HepG2 (cell line): ENCODE results near the gene IGFN1. TPM values are rescaled to one million over a fixed set of nuclear protein-coding genes. Genes with fewer than 3 reads are reported as not detected.

Experiments used
- ATAC-seq: fragments of 200-7000 bp; cut with Tn5 transposase; 3 replicates; pipeline ENCODE4 v1.9.1; 2020; ENCODE audit warnings: mild to moderate bottlenecking, moderate library complexity
- BruUV-seq: library from RNA; stranded (reverse); fragments of 400-500 nt; replicated peaks from 2 replicates; lab custom pipeline; 2021; lab: Mats Ljungman, UMichigan
- CTCF ChIA-PET: fragments of 300-600 bp; formaldehyde crosslinking; extraction: SDS; loops from one replicate; lab custom pipeline; 2021; ENCODE audit warnings: low total read pairs, inconsistent platforms, low intra/inter-chr PET ratio; lab: Yijun Ruan, JAX
- POLR2A ChIA-PET: fragments of 350-600 bp; sonication (Branson Sonifier 250); formaldehyde crosslinking; loops from one replicate; lab custom pipeline; 2020; ENCODE audit warnings: antibody characterized with exemption, inconsistent platforms; lab: Yijun Ruan, JAX
- DNase-seq: peaks from one replicate; pipeline ENCODE4 v3.0.0-alpha.2; 2015; ENCODE audit warnings: low spot score
- FAIRE-seq: peaks from 3 replicates; lab custom pipeline; 2011; peaks lifted over from hg19 to GRCh38; lab: Jason Lieb, UNC
- H2AFZ ChIP-seq: one replicate; pipeline ENCODE4 v1.6.1; 2011; ENCODE audit warnings: low read length, inconsistent platforms
- H3K27ac ChIP-seq: fragments of 300-600 bp; 3 replicates; pipeline ENCODE4 v1.8.0; 2011; ENCODE audit warnings: mixed run types, mild to moderate bottlenecking, mixed read lengths, low read length, inconsistent platforms; ENCODE audit not compliant: insufficient read depth; ENCODE audit errors: extremely low read length
- H3K27me3 ChIP-seq, 2 experiments: fragments of 200-600 bp in 1 of 2; 2 replicates in 1 of 2; 3 replicates in 1 of 2; pipeline versions ENCODE4 v1.6.0 to v1.8.0; 2011; ENCODE audit warnings: low read length in 2 of 2, mild to moderate bottlenecking in 2 of 2, moderate library complexity in 2 of 2, inconsistent platforms in 1 of 2; ENCODE audit not compliant: insufficient read depth in 2 of 2, control insufficient read depth in 1 of 2
- H3K36me3 ChIP-seq, 2 experiments: fragments of 200-600 bp in 1 of 2; replicated peaks in 1 of 2; 2 replicates in 1 of 2; 3 replicates in 1 of 2; pipeline versions ENCODE4 v1.5.1 to v1.8.0; 2011; ENCODE audit warnings: low read length in 2 of 2, inconsistent platforms in 1 of 2; ENCODE audit not compliant: insufficient read depth in 2 of 2, control insufficient read depth in 1 of 2
- H3K4me1 ChIP-seq: 2 replicates; pipeline ENCODE4 v1.5.1; 2012; ENCODE audit warnings: low read length, inconsistent platforms; ENCODE audit not compliant: insufficient read depth
- H3K4me2 ChIP-seq: 2 replicates; pipeline ENCODE4 v1.6.0; 2011; ENCODE audit warnings: low read depth, low read length, inconsistent platforms
- H3K4me3 ChIP-seq, 3 experiments: fragments of 200-600 bp in 1 of 3; sonication (generic), shearing (Covaris generic) in 1 of 3; replicated peaks in 1 of 3; 2 replicates each; pipeline ENCODE4 v1.5.1; 2011 to 2016; ENCODE audit warnings: low read length in 3 of 3, inconsistent platforms in 2 of 3, low read depth in 2 of 3, mild to moderate bottlenecking in 2 of 3, control low read depth in 1 of 3, mixed read lengths in 1 of 3; ENCODE audit not compliant: insufficient read depth in 1 of 3
- H3K79me2 ChIP-seq: one replicate; pipeline ENCODE4 v1.6.1; 2011; ENCODE audit warnings: low read length, inconsistent platforms; ENCODE audit not compliant: insufficient read depth
- H3K9ac ChIP-seq: 2 replicates; pipeline ENCODE4 v1.6.0; 2011; ENCODE audit warnings: mild to moderate bottlenecking, low read depth, low read length, inconsistent platforms; ENCODE audit not compliant: insufficient read depth
- H3K9me3 ChIP-seq: 2 replicates; pipeline ENCODE4 v1.5.1; 2012; ENCODE audit warnings: mild to moderate bottlenecking, low read length
- H4K20me1 ChIP-seq: 2 replicates; pipeline ENCODE4 v1.6.0; 2011; ENCODE audit warnings: inconsistent platforms, mild to moderate bottlenecking, low read length, moderate library complexity; ENCODE audit not compliant: insufficient read depth
- CCAR2 ChIP-seq: fragments of 200-400 bp; formaldehyde crosslinking; optimal IDR thresholded peaks from 2 replicates; pipeline ENCODE3; 2018; ENCODE audit warnings: low read depth, mild to moderate bottlenecking, low read length, moderate library complexity
- HDAC1 ChIP-seq: sonication (generic); formaldehyde crosslinking; IDR thresholded peaks from 2 replicates; pipeline ENCODE4 v1.5.1; 2020; ENCODE audit warnings: mild to moderate bottlenecking, missing genetic modification reagents
- HNRNPK ChIP-seq: fragments of 200-400 bp; formaldehyde crosslinking; IDR thresholded peaks from 2 replicates; pipeline ENCODE4 v1.6.1; 2018; ENCODE audit warnings: low read length, low read depth, moderate library complexity, mild to moderate bottlenecking; ENCODE audit not compliant: poor library complexity, severe bottlenecking
- RARG ChIP-seq: sonication (generic); formaldehyde crosslinking; IDR thresholded peaks from 2 replicates; pipeline ENCODE4 v1.4.0; 2020; ENCODE audit warnings: low read depth, mild to moderate bottlenecking, missing genetic modification reagents
- RFX5 ChIP-seq: IDR thresholded peaks from 2 replicates; pipeline ENCODE4 v1.6.1; 2011; ENCODE audit warnings: low read depth, low read length, improper control_type of control experiment
- SNAPC5 ChIP-seq: sonication (generic); formaldehyde crosslinking; IDR thresholded peaks from 2 replicates; pipeline ENCODE4 v1.8.1; 2023; ENCODE audit warnings: mild to moderate bottlenecking, missing genetic modification reagents, borderline replicate concordance
- TBP ChIP-seq: sonication (generic); formaldehyde crosslinking; IDR thresholded peaks from 2 replicates; pipeline ENCODE4 v1.5.0; 2020; ENCODE audit warnings: missing genetic modification reagents
- ZBTB21 ChIP-seq: sonication (generic); formaldehyde crosslinking; IDR thresholded peaks from 2 replicates; pipeline ENCODE4 v1.4.0; 2020; ENCODE audit warnings: missing genetic modification reagents
- ZNF281 ChIP-seq: sonication (generic); formaldehyde crosslinking; IDR thresholded peaks from 2 replicates; pipeline ENCODE4 v1.4.0; 2020; ENCODE audit warnings: missing genetic modification reagents, borderline replicate concordance
- WGBS: methylation state at CpG from one replicate; pipeline ENCODE4 v1.1.6; 2017; ENCODE audit warnings: low lambda C conversion rate; 5-methylcytosine and 5-hydroxymethylcytosine counted together
- in situ Hi-C: cut with HindIII; loops from 2 replicates; pipeline ENCODE4 v1.10.0; 2017; ENCODE audit warnings: low pct_unique_long_range_greater_than_20kb; ENCODE audit not compliant: extremely low pct_ligation_motif_present
- intact Hi-C: fragments of 100-400 bp; cut with micrococcal nuclease; formaldehyde crosslinking; loops from one replicate; pipeline ENCODE4 v1.10.0; 2022; ENCODE audit not compliant: unreplicated experiment
- polyA plus RNA-seq, 8 experiments: library from polyadenylated mRNA; depleted of rRNA in 3 of 8; stranded (reverse) in 7 of 8; unstranded in 1 of 8; fragments of >200 nt; fragmentation: Illumina TruSeq in 4 of 8; extraction: Trizol in 4 of 8; gene quantifications; 2 replicates each; pipeline versions ENCODE4 v1.2.1 to v1.2.3, GENCODE V29; 2011 to 2016; ENCODE audit warnings: low read depth in 4 of 8, missing spikeins in 1 of 8, mixed read lengths in 1 of 8; ENCODE audit not compliant: insufficient read depth in 1 of 8
- total RNA-seq, 5 experiments: library from RNA; depleted of rRNA; stranded (reverse); fragments of >200 nt; fragmentation: Illumina TruSeq; extraction: Trizol; gene quantifications; 2 replicates each; pipeline ENCODE4 v1.2.3, GENCODE V29; 2016; ENCODE audit warnings: low read depth in 1 of 5
- TF ChIP-seq, protein P1 (sequence below): sonication (generic); formaldehyde crosslinking; IDR thresholded peaks from 2 replicates; pipeline ENCODE4 v1.4.0; 2020; ENCODE audit warnings: mild to moderate bottlenecking, low read depth, missing genetic modification reagents
- TF ChIP-seq, protein P2 (sequence below): sonication (generic); formaldehyde crosslinking; IDR thresholded peaks from 2 replicates; pipeline ENCODE4 v1.4.0; 2020; ENCODE audit warnings: missing genetic modification reagents, mild to moderate bottlenecking, borderline replicate concordance
- TF ChIP-seq, protein P3 (sequence below): sonication (generic); formaldehyde crosslinking; IDR thresholded peaks from 2 replicates; pipeline ENCODE4 v1.5.0; 2020; ENCODE audit warnings: missing genetic modification reagents
- TF ChIP-seq, protein P4 (sequence below): sonication (generic); formaldehyde crosslinking; IDR thresholded peaks from 2 replicates; pipeline ENCODE4 v1.4.0; 2020; ENCODE audit warnings: mild to moderate bottlenecking, missing genetic modification reagents

The IGFN1 gene
- total and polyA plus RNA-seq, 2 of the 13 experiments (the other 11 are each of a cell fraction or from before 2014, with no cell fraction given), result 0.04 to 0.05 TPM

- H3K27me3 ChIP-seq, result no peaks in the 10 kb centered on the region; a peak in 2 of 5 replicates
- no peaks in the 10 kb centered on the region for H3K9me3 ChIP-seq
- no peaks in the 10 kb centered on the region for H3K79me2 ChIP-seq
- FAIRE-seq, result peak; percentile 99
- no TSS peak for BruUV-seq
- peak; percentile 97 for ATAC-seq
- intact Hi-C loops (loop anchor here (1.0 to 2.0 kb wide), 3 partner anchors 16 to 52 kb away; partner anchors contain the start of gene TMEM9), in situ Hi-C loops (no loop called here)
- WGBS, result under 1% methylated on average over 18 of the region's 26 CpGs
- H3K27ac ChIP-seq, result peak overlapping the region; percentile 96
- CTCF ChIA-PET, result interaction anchor here (2.0 kb wide), 1 partner anchor 52 kb away, joined by 6 read pairs; no protein-coding TSS in a partner anchor
- H2AFZ ChIP-seq, result no peak overlapping the region
- no peaks in the 10 kb centered on the region for H3K36me3 ChIP-seq
- H4K20me1 ChIP-seq, result no peaks in the 10 kb centered on the region
- POLR2A ChIA-PET, result interaction anchor here (1.0 to 5.0 kb wide), 4 partner anchors 11 to 235 kb away, joined by 3 to 30 read pairs (median 4); partner anchors contain the start of gene TMEM9
- peaks cover 60% of the 10 kb centered on the region for H3K4me1 ChIP-seq
- DNase-seq, result peak; percentile 99
- peak overlapping the region; percentile 81 for H3K9ac ChIP-seq
- H3K4me2 ChIP-seq, result peak overlapping the region; percentile 82
- peak overlapping the region; percentile 51 to 76 (median 54) for H3K4me3 ChIP-seq
- TF ChIP-seq HDAC1 (CRISPR knock-in tag) (peak; percentile 82), CCAR2 (no peak), ZBTB21 (CRISPR knock-in tag) (peak; percentile 70; the same call in 1 of the 2 replicates), TBP (CRISPR knock-in tag) (no peak), SNAPC5 (CRISPR knock-in tag) (no peak), RARG (CRISPR knock-in tag) (peak; percentile 37; the same call in 1 of the 2 replicates), ZNF281 (peak; percentile 66; the same call in 1 of the 2 replicates), RFX5 (0 out of 2 replicates have a peak, but pooled peaks have one; percentile 35), HNRNPK (no peak)
- TF ChIP-seq, protein P1, sequence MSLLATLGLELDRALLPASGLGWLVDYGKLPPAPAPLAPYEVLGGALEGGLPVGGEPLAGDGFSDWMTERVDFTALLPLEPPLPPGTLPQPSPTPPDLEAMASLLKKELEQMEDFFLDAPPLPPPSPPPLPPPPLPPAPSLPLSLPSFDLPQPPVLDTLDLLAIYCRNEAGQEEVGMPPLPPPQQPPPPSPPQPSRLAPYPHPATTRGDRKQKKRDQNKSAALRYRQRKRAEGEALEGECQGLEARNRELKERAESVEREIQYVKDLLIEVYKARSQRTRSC (CRISPR knock-in tag), result no peak
- TF ChIP-seq, protein P2, sequence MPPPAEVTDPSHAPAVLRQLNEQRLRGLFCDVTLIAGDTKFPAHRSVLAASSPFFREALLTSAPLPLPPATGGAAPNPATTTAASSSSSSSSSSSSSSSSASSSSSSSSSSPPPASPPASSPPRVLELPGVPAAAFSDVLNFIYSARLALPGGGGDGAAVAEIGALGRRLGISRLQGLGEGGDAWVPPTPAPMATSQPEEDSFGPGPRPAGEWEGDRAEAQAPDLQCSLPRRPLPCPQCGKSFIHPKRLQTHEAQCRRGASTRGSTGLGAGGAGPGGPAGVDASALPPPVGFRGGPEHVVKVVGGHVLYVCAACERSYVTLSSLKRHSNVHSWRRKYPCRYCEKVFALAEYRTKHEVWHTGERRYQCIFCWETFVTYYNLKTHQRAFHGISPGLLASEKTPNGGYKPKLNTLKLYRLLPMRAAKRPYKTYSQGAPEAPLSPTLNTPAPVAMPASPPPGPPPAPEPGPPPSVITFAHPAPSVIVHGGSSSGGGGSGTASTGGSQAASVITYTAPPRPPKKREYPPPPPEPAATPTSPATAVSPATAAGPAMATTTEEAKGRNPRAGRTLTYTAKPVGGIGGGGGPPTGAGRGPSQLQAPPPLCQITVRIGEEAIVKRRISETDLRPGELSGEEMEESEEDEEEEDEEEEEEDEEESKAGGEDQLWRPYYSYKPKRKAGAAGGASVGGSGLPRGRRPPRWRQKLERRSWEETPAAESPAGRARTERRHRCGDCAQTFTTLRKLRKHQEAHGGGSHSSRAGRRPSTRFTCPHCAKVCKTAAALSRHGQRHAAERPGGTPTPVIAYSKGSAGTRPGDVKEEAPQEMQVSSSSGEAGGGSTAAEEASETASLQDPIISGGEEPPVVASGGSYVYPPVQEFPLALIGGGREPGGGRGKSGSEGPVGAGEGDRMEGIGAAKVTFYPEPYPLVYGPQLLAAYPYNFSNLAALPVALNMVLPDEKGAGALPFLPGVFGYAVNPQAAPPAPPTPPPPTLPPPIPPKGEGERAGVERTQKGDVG (CRISPR knock-in tag), result 0 out of 2 replicates have a peak, but pooled peaks have one; percentile 30
- TF ChIP-seq, protein P3, sequence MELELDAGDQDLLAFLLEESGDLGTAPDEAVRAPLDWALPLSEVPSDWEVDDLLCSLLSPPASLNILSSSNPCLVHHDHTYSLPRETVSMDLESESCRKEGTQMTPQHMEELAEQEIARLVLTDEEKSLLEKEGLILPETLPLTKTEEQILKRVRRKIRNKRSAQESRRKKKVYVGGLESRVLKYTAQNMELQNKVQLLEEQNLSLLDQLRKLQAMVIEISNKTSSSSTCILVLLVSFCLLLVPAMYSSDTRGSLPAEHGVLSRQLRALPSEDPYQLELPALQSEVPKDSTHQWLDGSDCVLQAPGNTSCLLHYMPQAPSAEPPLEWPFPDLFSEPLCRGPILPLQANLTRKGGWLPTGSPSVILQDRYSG (CRISPR knock-in tag), result no peak
- TF ChIP-seq, protein P4, sequence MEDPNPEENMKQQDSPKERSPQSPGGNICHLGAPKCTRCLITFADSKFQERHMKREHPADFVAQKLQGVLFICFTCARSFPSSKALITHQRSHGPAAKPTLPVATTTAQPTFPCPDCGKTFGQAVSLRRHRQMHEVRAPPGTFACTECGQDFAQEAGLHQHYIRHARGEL (CRISPR knock-in tag), result no peak
Observed at GRCh38 chr1:201170533-201171062, 20.0 kb upstream of the IGFN1 start.
